HS-5 (cell line): Measurements from ENCODE around the gene IPO9.
"Not testable (repeated sequence)": the region's sequence is repeated elsewhere in the genome, so short reads cannot be mapped to it uniquely, and the experiment has no call there.

ENCODE experiments used
- DNase-seq: peaks from one replicate; pipeline ENCODE4 v3.0.0-alpha.2; 2012; ENCODE audit warnings: low read depth

The IPO9 gene

DNA sequence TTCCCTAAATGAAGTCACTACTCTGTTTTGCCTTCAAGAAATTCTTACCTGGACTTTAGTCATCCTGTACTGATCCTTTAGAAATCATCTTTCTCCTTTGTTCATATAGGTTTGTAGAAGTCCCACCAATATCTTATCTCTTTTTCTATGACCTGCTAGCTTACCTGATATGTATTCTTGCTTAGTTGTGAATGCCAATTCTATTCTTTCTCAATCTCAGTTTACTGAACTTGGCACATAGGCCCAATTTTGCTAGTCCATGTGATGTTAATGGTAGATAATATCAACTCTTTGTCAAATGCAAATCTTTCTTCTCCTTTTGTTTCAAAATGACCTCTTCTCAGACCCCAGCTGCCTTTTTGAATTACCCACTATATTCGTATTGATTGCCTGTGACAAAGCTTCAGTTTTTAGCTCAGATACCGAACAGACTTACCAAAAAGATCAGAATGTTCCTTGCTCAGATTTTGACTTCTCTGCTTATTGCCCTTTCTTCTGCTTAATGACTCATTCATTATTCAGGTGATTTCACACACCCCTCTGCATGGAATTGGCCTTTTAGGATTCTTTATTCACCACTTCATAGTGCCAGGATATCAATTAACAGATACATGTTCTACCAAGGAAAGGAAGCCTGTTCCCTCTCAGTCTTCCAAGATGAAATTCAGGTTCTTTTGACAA lies 20.6 kb downstream of the IPO9 start:
- DNase-seq, result no peak

DNA sequence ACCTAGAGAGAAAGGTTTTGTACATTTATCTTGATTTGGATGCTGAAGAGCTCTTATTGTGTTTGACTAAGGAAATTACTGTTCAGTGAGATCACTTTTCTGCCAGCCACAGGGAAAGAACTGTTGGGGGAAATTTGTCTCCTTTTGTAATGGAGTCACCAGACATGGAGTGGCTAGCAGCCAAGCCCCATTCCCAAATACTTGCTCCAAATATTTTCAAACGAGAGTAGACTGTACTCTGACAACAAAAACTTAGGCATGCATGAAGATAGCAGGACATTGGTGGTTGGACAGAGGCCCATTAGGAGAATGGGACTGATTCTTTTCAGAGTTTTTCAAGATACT lies 21.1 kb downstream of the IPO9 start:
- DNase-seq, result peak; percentile 77

DNA sequence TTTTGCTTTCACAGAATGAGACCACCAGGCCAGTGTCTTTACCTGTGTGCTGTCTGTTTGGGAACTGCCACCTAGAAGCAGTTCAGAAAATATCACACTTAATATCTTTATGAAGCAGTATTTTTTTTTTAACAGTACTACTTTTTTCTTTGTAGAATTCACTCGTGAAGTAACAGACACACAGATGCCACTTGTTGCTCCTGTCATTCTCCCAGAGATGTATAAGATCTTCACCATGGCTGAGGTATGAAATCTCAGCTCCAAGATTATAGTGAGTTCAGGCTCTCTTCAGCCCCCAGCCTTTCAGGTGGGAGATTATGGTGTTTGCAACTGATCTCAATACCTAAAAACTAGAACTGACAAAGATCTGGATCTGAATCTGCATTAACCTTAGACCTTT lies 23.0 kb downstream of the IPO9 start:
- DNase-seq, result no peak

DNA sequence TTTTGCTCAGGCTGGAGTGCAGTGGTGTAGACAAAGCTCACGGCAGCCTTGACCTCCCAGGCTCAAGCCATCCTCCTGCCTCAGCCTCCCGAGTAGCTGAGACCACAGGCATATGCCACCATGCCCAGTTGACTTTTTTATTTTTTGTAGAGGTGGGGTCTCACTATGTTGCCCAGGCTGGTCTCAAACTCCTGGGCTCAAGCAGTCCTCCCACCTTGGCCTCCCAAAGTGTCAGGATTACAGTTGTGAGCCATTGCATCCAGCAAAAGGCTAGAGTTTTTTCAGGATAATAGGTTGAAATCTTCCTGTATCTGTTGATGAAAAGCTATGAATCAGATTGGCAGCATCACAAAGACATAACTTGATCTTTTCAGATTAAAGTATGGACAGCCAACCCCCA lies 27.8 kb downstream of the IPO9 start:
- not testable (repeated sequence) for DNase-seq

DNA sequence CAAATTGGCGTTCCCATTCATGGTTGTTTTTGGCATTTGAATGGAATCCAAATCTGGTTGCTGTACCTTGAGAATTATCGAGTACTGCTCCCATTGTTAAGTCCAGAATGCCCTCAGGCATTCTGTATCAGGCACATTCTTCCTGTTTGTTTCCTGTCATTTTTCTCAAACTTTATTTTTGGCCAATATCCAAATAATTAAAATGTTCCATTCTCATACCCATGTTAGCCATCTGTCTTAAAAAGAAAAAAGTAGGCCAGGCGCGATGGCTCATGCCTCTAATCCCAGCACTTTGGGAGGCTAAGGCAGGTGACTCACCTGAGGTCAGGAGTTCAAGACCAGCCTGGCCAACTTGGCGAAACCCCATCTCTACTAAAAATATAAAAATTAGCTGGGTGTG lies 30.5 kb downstream of the IPO9 start:
- no peak for DNase-seq

DNA sequence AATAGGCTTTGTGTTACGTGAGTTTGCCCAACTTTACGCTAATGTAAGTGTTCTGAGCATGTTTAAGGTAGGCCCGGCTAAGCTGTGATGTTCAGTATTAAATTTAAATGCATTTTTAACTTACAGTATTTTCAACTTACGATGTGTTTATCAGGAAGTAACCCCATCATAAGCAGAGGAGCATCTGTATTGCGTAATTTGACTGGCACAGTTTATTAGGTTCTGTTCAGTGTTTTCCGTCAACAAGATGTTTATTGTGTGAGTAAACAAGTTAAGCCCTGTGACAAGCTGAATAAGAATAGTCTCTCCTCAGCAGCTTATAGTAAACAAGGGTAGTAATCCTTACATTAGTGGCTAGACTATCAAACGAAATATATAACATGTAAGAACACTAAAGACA lies 32.5 kb downstream of the IPO9 start:
- no peak for DNase-seq

DNA sequence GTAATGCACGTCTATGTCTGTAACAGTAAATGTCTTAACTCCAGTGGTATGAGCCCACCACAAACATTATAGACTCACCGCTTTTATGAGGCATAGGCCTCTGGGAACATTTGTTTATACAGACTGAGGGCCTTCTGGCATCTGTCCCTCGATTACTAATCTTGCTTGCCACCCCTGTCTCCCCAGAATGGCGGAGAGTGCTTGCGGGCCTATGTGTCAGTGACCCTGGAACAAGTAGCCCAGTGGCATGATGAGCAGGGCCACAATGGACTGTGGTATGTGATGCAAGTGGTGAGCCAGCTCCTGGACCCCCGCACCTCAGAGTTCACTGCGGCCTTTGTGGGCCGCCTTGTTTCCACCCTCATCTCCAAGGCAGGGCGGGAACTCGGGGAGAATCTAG lies 41.4 kb downstream of the IPO9 start:
- DNase-seq, result no peak

DNA sequence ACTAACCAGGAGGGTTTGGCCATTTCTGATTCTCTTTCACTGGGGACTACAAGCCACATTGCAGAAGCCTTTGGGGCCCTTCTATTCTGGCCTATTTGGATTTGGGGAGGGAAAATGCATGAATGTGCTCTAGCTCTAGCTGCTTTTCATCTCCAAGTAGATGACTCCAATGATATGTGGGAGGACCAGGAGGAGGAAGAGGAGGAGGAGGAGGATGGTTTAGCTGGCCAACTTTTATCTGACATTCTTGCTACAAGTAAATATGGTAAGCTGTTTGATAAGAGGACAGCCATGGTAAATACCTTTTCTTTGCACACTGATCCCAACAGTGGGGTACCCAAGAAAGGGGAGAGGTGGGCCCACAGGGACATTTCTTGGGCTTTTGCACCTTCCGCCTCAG lies 45.7 kb downstream of the IPO9 start:
- no peak for DNase-seq

DNA sequence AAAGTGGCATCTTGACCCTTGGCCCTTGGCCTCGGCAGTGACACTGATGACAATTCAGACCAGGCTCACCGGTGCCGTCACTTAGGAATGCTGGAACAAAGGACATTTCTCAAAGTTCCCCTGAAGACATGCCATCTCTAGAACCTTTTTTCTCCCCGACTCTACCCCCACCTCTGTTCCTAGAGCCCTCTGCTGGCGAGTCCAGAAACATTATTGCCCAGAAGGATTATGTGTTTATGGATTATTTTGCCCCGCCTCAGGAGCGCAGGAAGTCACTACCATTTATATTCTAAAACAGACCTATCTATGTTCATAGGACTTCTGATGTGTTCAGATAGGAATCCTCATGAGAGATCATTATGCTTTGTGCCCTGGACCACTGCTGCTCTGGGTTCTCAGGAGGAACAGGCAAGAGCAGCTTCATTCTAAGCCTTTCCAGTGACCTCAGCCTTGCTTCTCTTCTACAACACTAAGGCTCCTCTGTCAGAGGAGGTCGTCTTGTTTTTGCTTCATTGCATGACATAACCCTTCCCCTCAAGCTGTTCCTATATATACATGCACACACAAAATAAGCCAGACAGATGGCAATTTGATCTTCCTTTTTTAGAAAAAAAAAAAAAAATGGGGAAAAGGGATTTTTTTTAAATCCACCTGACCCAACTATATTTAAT lies 47.3 kb downstream of the IPO9 start:
- DNase-seq, result no peak

DNA sequence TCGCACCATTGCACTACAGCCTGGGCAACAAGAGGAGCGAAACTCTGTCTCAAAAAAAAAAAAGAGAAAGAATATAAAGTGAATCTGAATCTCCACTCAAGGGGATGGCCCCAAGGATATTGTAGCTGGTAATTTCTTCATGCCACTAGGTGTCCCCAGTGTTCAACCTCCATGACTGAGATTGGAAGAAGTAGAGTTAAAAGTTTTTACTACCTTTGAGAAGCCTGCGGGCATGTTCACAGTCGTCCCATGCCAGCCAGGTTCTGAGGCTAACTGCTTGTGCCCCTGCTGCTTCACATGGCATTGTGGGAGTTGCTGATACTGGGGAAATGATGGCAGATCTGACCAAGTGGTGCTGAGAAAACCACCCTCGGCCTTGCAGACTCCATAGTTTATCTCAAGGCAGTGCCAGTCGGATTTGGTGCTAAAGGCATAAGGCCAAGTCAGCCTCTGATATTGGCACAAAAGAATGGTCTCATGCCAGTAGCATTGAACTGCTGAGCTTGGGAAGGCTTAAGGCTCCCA lies 49.0 kb downstream of the IPO9 start:
- DNase-seq, result no peak

DNA sequence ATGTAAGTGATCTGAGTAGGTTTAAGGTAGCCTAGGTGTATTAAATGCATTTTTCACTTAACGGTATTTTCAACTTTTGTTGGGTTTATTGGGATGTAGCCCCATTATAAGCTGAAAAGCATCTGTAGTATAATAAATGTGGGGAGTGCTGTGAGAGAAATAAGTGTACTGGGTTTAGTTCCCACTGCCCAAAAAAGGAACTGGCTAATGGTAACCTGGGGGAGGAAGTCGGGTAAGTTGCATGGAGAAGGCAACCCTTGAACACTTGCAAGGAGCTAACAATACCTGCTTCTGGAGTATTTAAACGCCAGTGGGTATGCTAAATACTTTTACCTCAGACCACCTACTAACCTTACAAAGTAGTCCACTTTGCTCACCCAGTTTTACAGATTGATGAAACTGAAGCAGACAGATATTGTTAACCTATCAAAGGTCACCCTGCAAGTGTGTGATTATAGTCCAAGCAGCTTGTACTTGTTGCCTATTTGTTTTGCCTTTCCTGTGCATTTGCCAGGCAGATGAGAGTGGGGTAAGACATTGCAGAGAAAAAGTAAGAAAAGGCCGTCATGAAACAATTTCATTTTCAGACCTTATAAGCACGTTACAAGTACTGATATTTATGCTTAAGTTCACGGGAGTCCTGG lies 52.1 kb downstream of the IPO9 start:
- no peak for DNase-seq

DNA sequence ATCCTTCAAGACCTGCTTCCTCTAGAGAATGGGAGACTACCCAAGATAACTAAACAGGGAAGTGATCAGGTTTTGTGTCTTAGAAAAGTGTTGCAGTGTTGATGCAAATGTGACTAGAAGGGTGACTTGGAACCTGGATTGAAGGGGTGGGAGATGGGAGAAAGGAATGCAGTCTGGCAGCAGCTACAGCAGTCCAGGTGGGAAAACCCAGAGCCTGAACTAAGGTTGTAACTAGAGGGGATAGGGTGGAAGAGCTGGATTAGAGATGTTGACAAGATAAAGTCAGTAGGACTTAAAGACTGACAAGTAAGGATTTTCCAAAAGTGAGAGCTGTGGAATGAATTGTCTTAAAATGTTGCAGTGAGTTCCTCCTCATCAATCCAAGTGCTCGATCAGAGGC lies 52.7 kb downstream of the IPO9 start:
- DNase-seq, result no peak

DNA sequence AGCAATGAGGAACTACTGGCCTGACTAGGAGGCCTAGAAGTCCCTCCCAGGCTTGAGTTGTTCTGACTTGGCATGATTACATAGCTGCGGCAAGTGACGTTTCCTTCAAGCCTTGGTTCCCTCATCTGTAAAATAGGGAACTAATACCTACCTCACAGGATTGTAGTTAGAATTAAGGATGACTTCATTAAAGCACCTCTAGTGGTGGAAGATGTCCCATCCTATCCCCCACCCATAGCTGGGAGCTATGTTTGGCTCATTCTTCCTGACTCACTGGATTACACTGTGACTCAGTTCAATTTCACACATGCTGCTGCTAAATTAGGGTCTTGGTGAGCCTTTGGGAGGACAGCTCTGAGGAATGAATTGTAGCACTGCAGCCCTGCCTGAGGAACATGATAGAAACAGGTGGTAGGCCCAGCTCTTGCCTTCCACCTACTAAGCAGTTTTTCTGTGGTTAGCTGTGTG lies 53.7 kb downstream of the IPO9 start:
- peak; percentile 83 for DNase-seq

DNA sequence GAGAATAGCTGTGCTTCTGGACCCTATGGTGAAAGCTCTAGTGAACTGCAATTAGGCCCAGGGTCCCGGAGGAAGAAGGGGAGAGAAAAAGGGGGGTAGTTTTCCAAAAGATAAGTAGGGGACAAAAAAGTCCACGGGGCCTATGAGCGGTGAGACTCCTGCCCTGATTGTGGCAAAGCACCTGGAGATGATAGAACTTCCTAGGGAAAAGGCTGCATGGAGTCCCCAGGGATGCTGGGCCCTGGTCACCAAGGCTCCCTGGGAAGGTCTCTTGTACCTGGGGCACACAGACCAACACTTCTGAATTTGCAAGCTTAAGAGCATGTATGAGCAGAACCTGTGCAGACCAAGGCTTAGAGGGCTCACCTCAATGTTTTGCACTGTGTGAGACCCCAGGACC lies 54.3 kb downstream of the IPO9 start:
- no peak for DNase-seq

DNA sequence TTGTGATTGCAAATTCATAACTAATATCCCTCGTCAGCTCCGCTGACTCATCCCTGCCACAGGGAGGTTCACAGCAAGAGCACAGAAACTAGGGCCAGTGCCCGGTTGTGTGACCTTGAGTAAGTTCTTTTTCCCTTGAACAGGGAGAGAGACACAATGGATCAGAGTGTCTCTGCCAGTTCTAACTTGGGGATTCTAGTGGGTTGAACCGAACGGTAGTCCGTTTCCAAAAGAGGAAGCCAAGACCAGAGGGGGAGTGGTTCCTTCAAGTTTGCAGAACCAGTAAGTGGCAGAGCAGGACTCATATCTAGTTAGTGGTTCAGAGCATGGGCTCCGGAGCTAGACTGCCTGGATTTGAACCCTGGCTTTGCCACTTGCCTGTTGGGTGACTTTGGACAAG lies 54.8 kb downstream of the IPO9 start:
- no peak for DNase-seq

DNA sequence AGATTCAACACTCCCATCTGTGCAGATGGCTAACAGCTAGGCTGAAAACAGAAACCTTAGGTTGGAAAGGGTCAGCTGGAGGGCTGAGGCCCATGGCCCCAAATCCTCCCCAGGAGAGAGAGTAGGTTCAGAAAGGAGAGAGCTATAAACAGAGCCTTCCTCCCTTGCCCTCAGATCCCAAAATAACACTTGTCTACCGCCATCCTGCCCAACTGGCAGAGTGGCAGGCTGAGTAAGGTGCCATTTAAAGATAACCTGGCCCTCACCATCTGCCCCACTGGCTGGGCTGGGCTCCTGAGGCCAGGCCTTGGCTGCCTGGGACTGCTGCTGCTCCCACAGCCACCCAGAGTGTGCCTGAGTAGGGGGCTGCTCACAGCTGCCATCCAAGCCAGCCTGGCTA lies 55.5 kb downstream of the IPO9 start:
- DNase-seq, result no peak

DNA sequence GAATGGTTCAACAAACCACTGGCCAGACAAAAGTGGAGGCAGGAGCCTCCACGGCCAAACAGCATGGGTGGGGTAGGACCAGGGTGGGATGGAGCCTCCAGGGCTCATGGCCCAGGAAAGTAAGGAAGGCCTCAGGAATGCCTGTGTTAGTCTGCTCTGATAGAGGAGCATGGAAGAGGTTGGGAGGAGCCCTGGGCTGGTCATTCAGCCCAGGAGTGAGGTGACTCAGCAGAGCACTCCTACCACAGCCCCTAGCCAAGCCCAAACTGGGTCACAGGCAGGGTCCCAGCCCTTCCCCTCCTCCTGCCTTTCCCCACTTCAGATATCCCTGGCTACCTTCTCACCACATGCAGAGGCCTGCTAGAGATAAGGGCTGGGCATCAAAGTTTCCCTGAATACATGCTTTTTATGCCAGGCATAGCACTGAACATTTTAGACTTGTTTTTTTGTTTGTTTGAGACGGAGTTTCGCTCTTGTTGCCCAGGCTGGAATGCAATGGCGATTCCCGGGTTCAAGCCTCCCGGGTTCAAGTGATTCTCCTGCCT lies 56.6 kb downstream of the IPO9 start:
- no peak for DNase-seq

DNA sequence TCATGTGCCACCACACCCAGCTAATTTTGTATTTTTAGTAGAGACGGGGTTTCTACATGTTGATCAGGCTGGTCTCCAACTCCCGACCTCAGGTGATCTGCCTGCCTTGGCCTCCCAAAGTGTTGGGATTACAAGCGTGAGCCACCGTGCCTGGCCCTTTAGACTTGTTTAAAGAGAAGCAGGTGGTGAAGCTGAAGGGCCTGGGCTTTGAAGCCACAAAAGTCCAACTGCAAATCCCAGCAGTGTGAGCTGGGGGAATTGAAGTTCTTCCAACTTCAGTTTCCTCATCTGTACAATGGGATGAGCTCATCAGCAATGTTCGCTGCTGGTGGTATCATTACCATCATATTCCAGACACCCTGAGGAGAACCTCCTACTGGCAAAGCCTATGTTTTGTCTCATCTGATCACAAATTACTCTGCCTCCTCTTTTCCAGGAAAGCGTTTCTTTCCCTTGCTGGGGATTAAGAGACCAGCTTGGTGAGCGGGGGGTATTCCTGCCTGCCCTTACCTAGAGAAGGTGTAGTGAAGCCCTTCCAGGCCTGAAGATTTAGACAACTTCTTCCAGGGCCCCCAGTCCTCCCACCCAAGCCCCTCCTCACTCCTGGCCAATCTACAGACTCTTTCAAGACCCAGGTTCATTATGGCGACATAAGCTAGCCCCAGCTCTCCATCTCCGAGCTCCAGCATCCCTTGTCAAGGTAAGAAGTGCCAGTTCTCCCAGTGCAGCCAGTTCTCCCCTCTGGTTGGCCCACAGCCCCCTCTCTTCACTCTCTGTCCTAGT lies 57.3 kb downstream of the IPO9 start:
- DNase-seq, result no peak

DNA sequence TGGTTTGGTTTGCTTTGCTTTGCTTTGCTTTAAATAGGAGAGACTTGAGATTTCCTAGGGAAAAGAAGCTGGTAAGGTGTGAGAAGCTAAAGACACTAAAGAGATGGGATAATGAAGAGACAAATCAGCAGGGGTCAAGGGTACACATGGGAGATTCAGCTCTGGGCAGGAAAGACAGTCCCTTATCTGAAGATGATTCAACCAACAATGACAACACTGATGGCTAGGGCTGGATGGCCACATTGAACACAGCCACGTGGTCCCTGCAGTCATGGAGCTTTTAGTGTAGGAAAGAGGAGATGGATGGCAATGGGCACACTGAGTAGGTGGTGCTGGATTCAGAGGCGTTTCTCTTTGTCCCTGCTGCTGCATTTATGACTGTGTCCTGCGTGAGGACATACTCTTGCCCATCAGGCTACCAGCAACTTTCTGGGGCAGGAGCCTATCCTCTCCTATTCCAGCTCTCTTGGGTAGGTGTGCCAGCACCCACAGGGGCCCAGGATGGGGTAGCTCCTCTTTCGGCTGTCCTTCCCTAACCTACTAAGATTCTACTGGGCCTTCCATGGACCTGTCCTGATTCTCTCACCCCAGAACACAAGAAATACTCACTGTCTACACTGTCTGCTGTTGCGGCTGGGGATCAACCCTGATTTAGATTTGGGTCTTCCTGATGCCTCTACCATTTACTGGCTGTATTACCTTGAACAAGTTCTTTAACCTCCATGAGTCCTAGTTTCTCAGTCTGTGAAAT lies 58.3 kb downstream of the IPO9 start:
- DNase-seq, result no peak

DNA sequence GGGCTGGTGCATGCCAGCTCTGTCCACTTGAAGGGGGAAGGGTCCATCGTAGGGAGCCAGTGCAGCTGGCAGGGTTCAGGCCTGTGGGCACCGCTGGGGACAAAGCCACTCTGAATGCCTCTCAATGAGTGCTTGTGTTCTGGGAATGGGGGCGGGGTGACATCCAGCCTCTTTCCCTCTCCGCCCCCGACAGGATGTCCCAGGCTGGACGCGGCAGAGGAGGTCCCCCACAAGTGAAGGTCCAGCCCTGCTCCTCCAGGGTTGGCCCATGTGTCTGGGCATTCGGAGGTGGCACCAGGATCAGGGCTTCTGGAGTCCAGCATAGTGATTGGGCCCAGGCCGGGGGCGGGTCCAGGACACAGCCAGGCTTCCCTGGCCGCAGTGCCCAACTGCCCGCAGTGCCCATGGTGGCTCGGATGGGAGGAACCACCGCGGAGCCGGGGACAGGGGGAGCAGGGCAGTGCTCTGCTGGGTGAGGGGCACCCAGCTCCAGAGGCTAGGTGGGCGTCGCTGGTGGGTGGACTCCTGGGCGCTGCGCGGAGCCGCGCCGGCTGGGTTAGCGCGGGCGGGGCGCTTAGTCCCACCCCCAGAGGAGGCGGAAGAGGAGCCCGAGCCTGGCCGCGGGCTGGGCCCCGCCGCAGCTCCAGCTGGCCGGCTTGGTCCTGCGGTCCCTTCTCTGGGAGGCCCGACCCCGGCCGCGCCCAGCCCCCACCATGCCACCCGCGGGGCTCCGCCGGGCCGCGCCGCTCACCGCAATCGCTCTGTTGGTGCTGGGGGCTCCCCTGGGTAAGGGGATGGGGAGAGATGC lies 59.5 kb downstream of the IPO9 start, which contains the start of gene SHISA4:
SHISA4 (plus strand) TSS at position 617 of the 808 bp plus-strand sequence; CDS start at position 714, 97 bp downstream.
- no peak for DNase-seq
